ENCODE results near the gene LY6G6F. TPM values are rescaled to one million over a fixed set of nuclear protein-coding genes. Genes with fewer than 3 reads are reported as not detected.

LY6G6F gene
- total RNA-seq, 1 donor from 2014 or later, result not detected

Other genes starting within 250 kb of the LY6G6F start
- gene MICB, start 208.7 kb upstream of the LY6G6F start, total RNA-seq, result 7.5 and 28.2 TPM in 2 replicates
- gene MCCD1, start 177.9 kb upstream of the LY6G6F start, total RNA-seq, result not detected in 2 replicates
- gene DDX39B, start 164.9 kb upstream of the LY6G6F start, total RNA-seq, result 416 and 449 TPM in 2 replicates
- 0.63 and 0.98 TPM in 2 replicates for gene ATP6V1G2, start 160.3 kb upstream of the LY6G6F start, total RNA-seq
- 15.2 and 45.0 TPM in 2 replicates for gene NFKBIL1, start 159.3 kb upstream of the LY6G6F start, total RNA-seq
- not detected in 2 replicates for gene LTA, start 134.6 kb upstream of the LY6G6F start, total RNA-seq
- gene TNF, start 131.3 kb upstream of the LY6G6F start, total RNA-seq, result 1.3 and 5.7 TPM in 2 replicates
- gene LTB, start 124.4 kb upstream of the LY6G6F start, total RNA-seq, result 1.3 and 2.0 TPM in 2 replicates
- gene LST1, start 120.6 kb upstream of the LY6G6F start, total RNA-seq, result not detected in 2 replicates
- gene NCR3, start 113.9 kb upstream of the LY6G6F start, total RNA-seq, result not detected in 2 replicates
- gene AIF1, start 91.6 kb upstream of the LY6G6F start, total RNA-seq, result not detected in 2 replicates
- gene PRRC2A, start 86.2 kb upstream of the LY6G6F start, total RNA-seq, result 145 and 181 TPM in 2 replicates
- 343 and 397 TPM in 2 replicates for gene BAG6, start 54.2 kb upstream of the LY6G6F start, total RNA-seq
- gene APOM, start 51.0 kb upstream of the LY6G6F start, total RNA-seq, result 2.8 and 5.2 TPM in 2 replicates
- gene C6orf47, start 46.1 kb upstream of the LY6G6F start, total RNA-seq, result 13.0 and 16.7 TPM in 2 replicates
- gene GPANK1, start 41.9 kb upstream of the LY6G6F start, total RNA-seq, result 10.1 and 12.8 TPM in 2 replicates
- gene CSNK2B, start 40.8 kb upstream of the LY6G6F start, total RNA-seq, result 302 and 333 TPM in 2 replicates
- 1.3 and 2.3 TPM in 2 replicates for gene LY6G5B, start 36.9 kb upstream of the LY6G6F start, total RNA-seq
- gene LY6G5C, start 25.8 kb upstream of the LY6G6F start, total RNA-seq, result 0.65 TPM in 1 of 2 replicates, not detected in the other
- 31.6 and 46.3 TPM in 2 replicates for gene ABHD16A, start 3.5 kb upstream of the LY6G6F start, total RNA-seq
- not detected in 2 replicates for gene LY6G6D, start 8.5 kb downstream of the LY6G6F start, total RNA-seq
- gene LY6G6C, start 14.9 kb downstream of the LY6G6F start, total RNA-seq, result not detected in 2 replicates
- not detected in 2 replicates for gene MPIG6B, start 16.5 kb downstream of the LY6G6F start, total RNA-seq
- gene DDAH2, start 22.4 kb downstream of the LY6G6F start, total RNA-seq, result 38.1 and 92.2 TPM in 2 replicates
- 577 and 1,120 TPM in 2 replicates for gene CLIC1, start 29.7 kb downstream of the LY6G6F start, total RNA-seq
- gene MSH5, start 33.1 kb downstream of the LY6G6F start, total RNA-seq, result 9.3 and 17.6 TPM in 2 replicates
- 1.0 and 5.7 TPM in 2 replicates for gene SAPCD1, start 55.8 kb downstream of the LY6G6F start, total RNA-seq
- 0.81 and 9.8 TPM in 2 replicates for gene VWA7, start 70.5 kb downstream of the LY6G6F start, total RNA-seq
- 85.2 and 165 TPM in 2 replicates for gene VARS1, start 88.9 kb downstream of the LY6G6F start, total RNA-seq
- 71.0 and 128 TPM in 2 replicates for gene LSM2, start 100.1 kb downstream of the LY6G6F start, total RNA-seq
- 0.16 and 0.76 TPM in 2 replicates for gene HSPA1L, start 108.4 kb downstream of the LY6G6F start, total RNA-seq
- 55.9 and 60.6 TPM in 2 replicates for gene HSPA1A, start 108.7 kb downstream of the LY6G6F start, total RNA-seq
- gene HSPA1B, start 120.9 kb downstream of the LY6G6F start, total RNA-seq, result 78.6 and 83.3 TPM in 2 replicates
- gene NEU1, start 156.0 kb downstream of the LY6G6F start, total RNA-seq, result 62.1 and 191 TPM in 2 replicates
- 1.9 TPM in 1 of 2 replicates, not detected in the other for gene SLC44A4, start 172.1 kb downstream of the LY6G6F start, total RNA-seq
- gene EHMT2, start 190.8 kb downstream of the LY6G6F start, total RNA-seq, result 50.0 and 68.5 TPM in 2 replicates
- gene ZBTB12, start 195.2 kb downstream of the LY6G6F start, total RNA-seq, result 2.4 and 6.2 TPM in 2 replicates
- 0.49 and 2.5 TPM in 2 replicates for gene C2, start 220.9 kb downstream of the LY6G6F start, total RNA-seq
- gene CFB, start 239.2 kb downstream of the LY6G6F start, total RNA-seq, result 0.33 and 3.7 TPM in 2 replicates